Panc1 (cell line): ENCODE data around the gene FBXO7.

Experiments used
- POLR2AphosphoS5 ChIP-seq: IDR thresholded peaks from 2 replicates; pipeline ENCODE4 v1.6.1; 2012; ENCODE audit warnings: mild to moderate bottlenecking, low read depth, low read length, moderate library complexity
- SIN3A ChIP-seq: IDR thresholded peaks from 2 replicates; pipeline ENCODE4 v1.6.1; 2012; ENCODE audit warnings: low read depth, mild to moderate bottlenecking, low read length, moderate library complexity, borderline replicate concordance; ENCODE audit not compliant: insufficient read depth
- TCF7L2 ChIP-seq: IDR thresholded peaks from 2 replicates; pipeline ENCODE4 v1.6.1; 2011; ENCODE audit warnings: mild to moderate bottlenecking, low read depth, low read length, inconsistent platforms
- TF ChIP-seq, protein P1 (sequence below): fragments of 450-650 bp; IDR thresholded peaks from 2 replicates; pipeline ENCODE4 v1.5.1; 2017; ENCODE audit warnings: mild to moderate bottlenecking
- TF ChIP-seq, protein P2 (sequence below), 2 experiments: IDR thresholded peaks; 2 replicates each; pipeline ENCODE4 v1.6.1; 2011 to 2012; ENCODE audit warnings: low read depth in 2 of 2, control low read depth in 1 of 2, low read length in 1 of 2, mild to moderate bottlenecking in 1 of 2, moderate library complexity in 1 of 2; ENCODE audit not compliant: insufficient read depth in 1 of 2

- TF ChIP-seq, protein P1, sequence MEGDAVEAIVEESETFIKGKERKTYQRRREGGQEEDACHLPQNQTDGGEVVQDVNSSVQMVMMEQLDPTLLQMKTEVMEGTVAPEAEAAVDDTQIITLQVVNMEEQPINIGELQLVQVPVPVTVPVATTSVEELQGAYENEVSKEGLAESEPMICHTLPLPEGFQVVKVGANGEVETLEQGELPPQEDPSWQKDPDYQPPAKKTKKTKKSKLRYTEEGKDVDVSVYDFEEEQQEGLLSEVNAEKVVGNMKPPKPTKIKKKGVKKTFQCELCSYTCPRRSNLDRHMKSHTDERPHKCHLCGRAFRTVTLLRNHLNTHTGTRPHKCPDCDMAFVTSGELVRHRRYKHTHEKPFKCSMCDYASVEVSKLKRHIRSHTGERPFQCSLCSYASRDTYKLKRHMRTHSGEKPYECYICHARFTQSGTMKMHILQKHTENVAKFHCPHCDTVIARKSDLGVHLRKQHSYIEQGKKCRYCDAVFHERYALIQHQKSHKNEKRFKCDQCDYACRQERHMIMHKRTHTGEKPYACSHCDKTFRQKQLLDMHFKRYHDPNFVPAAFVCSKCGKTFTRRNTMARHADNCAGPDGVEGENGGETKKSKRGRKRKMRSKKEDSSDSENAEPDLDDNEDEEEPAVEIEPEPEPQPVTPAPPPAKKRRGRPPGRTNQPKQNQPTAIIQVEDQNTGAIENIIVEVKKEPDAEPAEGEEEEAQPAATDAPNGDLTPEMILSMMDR = no peak
- TF ChIP-seq, protein P2, sequence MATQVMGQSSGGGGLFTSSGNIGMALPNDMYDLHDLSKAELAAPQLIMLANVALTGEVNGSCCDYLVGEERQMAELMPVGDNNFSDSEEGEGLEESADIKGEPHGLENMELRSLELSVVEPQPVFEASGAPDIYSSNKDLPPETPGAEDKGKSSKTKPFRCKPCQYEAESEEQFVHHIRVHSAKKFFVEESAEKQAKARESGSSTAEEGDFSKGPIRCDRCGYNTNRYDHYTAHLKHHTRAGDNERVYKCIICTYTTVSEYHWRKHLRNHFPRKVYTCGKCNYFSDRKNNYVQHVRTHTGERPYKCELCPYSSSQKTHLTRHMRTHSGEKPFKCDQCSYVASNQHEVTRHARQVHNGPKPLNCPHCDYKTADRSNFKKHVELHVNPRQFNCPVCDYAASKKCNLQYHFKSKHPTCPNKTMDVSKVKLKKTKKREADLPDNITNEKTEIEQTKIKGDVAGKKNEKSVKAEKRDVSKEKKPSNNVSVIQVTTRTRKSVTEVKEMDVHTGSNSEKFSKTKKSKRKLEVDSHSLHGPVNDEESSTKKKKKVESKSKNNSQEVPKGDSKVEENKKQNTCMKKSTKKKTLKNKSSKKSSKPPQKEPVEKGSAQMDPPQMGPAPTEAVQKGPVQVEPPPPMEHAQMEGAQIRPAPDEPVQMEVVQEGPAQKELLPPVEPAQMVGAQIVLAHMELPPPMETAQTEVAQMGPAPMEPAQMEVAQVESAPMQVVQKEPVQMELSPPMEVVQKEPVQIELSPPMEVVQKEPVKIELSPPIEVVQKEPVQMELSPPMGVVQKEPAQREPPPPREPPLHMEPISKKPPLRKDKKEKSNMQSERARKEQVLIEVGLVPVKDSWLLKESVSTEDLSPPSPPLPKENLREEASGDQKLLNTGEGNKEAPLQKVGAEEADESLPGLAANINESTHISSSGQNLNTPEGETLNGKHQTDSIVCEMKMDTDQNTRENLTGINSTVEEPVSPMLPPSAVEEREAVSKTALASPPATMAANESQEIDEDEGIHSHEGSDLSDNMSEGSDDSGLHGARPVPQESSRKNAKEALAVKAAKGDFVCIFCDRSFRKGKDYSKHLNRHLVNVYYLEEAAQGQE (IDR thresholded peaks at IDR 0.05; ENCODE audit: insufficient read depth in 1 of 2, low read depth in 2 of 2, low read length in 1 of 2) = no peak
- TF ChIP-seq POLR2AphosphoS5 (no peak), SIN3A (no peak), TCF7L2 (no peak)
Measured at GRCh38 chr22:32546496-32546895, 71.9 kb downstream of the FBXO7 start.
